A673 (cell line): Measurements from ENCODE around the gene PARD6B.

Experiments
- EZH2 ChIP-seq: fragments of 200-600 bp; sonication (generic); IDR thresholded peaks from 2 replicates; pipeline ENCODE4 v1.6.1; 2017; ENCODE audit warnings: borderline replicate concordance, low read depth, mild to moderate bottlenecking, mixed read lengths, antibody characterized with exemption, low read length; ENCODE audit not compliant: poor library complexity, severe bottlenecking
- TF ChIP-seq, protein P1 (sequence below): fragments of 300-800, 200-600 bp; sonication (generic); conservative IDR thresholded peaks from 2 replicates; pipeline ENCODE4 v1.5.1; 2017; ENCODE audit warnings: low read depth, mild to moderate bottlenecking, antibody characterized with exemption, low read length, moderate library complexity, mixed read lengths

DNA sequence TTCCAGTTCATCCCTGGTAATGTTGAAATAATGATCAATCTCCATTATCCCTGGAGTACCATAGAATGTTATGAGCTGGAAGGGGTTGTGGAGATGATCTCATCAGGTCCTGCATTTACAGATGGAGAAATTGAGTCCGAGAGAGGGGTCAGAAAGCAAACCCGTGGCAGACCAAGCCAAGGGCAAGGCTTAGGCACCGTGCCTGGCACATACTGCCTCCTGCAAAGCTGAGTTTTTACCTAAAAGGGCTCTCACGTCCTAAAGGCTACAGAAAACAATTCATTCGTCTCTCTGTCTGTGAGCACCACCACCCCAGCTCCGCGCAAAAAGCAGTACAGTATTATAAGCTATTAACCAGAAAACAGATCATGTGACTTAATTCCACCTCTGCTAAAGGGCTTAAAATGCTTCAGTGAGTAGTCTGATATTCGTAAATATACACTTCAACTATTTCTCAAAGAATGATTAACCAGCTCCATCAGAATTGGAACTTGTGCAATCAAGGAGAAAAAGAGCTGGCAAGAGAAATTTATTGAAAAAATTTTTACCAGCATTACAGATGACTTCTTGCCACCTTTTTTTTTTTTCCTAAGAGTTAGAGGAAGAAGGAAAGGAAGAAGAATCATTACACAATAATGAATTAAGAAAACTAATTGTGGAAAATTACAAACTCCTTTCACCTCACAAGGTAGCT, 3.4 kb upstream of the PARD6B start:
- TF ChIP-seq EZH2, result no peak
- TF ChIP-seq, protein P1, sequence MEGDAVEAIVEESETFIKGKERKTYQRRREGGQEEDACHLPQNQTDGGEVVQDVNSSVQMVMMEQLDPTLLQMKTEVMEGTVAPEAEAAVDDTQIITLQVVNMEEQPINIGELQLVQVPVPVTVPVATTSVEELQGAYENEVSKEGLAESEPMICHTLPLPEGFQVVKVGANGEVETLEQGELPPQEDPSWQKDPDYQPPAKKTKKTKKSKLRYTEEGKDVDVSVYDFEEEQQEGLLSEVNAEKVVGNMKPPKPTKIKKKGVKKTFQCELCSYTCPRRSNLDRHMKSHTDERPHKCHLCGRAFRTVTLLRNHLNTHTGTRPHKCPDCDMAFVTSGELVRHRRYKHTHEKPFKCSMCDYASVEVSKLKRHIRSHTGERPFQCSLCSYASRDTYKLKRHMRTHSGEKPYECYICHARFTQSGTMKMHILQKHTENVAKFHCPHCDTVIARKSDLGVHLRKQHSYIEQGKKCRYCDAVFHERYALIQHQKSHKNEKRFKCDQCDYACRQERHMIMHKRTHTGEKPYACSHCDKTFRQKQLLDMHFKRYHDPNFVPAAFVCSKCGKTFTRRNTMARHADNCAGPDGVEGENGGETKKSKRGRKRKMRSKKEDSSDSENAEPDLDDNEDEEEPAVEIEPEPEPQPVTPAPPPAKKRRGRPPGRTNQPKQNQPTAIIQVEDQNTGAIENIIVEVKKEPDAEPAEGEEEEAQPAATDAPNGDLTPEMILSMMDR, result no peak
